ENCODE results near the gene THRB.

The THRB gene

GRCh38 chr3:24521420-24522145, 26.9 kb upstream of the THRB start:
- Mint-ChIP-seq H3K9me3 (ENCODE audit: low read depth) (no peaks in the 10 kb centered on the region), H3K4me1 (ENCODE audit: low read depth) (peaks cover 5% of the 10 kb centered on the region), H3K36me3 (no peaks in the 10 kb centered on the region), H3K27ac (no peak overlapping the region), H3K4me3 (no peak overlapping the region), H3K27me3 (peaks cover 35% of the 10 kb centered on the region)

- H3K4me1 Mint-ChIP-seq (ENCODE audit: low read depth) = peaks cover 5% of the 10 kb centered on the region
- H3K36me3 Mint-ChIP-seq = no peaks in the 10 kb centered on the region
- H3K27me3 Mint-ChIP-seq = peaks cover 35% of the 10 kb centered on the region
- no peaks in the 10 kb centered on the region for H3K9me3 Mint-ChIP-seq (ENCODE audit: low read depth)
- no peak overlapping the region for H3K4me3 Mint-ChIP-seq
- no peak overlapping the region for H3K27ac Mint-ChIP-seq
Observed at GRCh38 chr3:24520976-24521419, 26.3 kb upstream of the THRB start.

- H3K27ac Mint-ChIP-seq = no peak overlapping the region
- H3K9me3 Mint-ChIP-seq (ENCODE audit: low read depth) = no peaks in the 10 kb centered on the region
- H3K4me3 Mint-ChIP-seq = no peak overlapping the region
- no peaks in the 10 kb centered on the region for H3K36me3 Mint-ChIP-seq
- H3K4me1 Mint-ChIP-seq (ENCODE audit: low read depth) = peaks cover 5% of the 10 kb centered on the region
- H3K27me3 Mint-ChIP-seq = peaks cover 35% of the 10 kb centered on the region
Observed at GRCh38 chr3:24520101-24520495, 25.4 kb upstream of the THRB start.

GRCh38 chr3:24519368-24520100, 24.9 kb upstream of the THRB start:
- Mint-ChIP-seq H3K9me3 (ENCODE audit: low read depth) (no peaks in the 10 kb centered on the region), H3K36me3 (no peaks in the 10 kb centered on the region), H3K27ac (no peak overlapping the region), H3K4me1 (ENCODE audit: low read depth) (peaks cover 5% of the 10 kb centered on the region), H3K27me3 (peaks cover 34% of the 10 kb centered on the region), H3K4me3 (no peak overlapping the region)

GRCh38 chr3:24518990-24519367, 24.3 kb upstream of the THRB start:
- Mint-ChIP-seq H3K4me3 (no peak overlapping the region), H3K27ac (no peak overlapping the region), H3K9me3 (ENCODE audit: low read depth) (no peaks in the 10 kb centered on the region), H3K4me1 (ENCODE audit: low read depth) (peaks cover 5% of the 10 kb centered on the region), H3K27me3 (peaks cover 34% of the 10 kb centered on the region), H3K36me3 (no peaks in the 10 kb centered on the region)

GRCh38 chr3:24514119-24514518, 19.5 kb upstream of the THRB start:
- no peak overlapping the region for H3K27ac Mint-ChIP-seq
- no peaks in the 10 kb centered on the region for H3K36me3 Mint-ChIP-seq
- no peaks in the 10 kb centered on the region for H3K4me1 Mint-ChIP-seq (ENCODE audit: low read depth)
- H3K9me3 Mint-ChIP-seq (ENCODE audit: low read depth) = no peaks in the 10 kb centered on the region
- peaks cover 9% of the 10 kb centered on the region for H3K27me3 Mint-ChIP-seq
- no peak overlapping the region for H3K4me3 Mint-ChIP-seq

- no peaks in the 10 kb centered on the region for H3K36me3 Mint-ChIP-seq
- H3K4me1 Mint-ChIP-seq (ENCODE audit: low read depth) = no peaks in the 10 kb centered on the region
- H3K27me3 Mint-ChIP-seq = peaks cover 5% of the 10 kb centered on the region
- H3K27ac Mint-ChIP-seq = no peak overlapping the region
- H3K9me3 Mint-ChIP-seq (ENCODE audit: low read depth) = no peaks in the 10 kb centered on the region
- no peak overlapping the region for H3K4me3 Mint-ChIP-seq
Observed at GRCh38 chr3:24513463-24513862, 18.8 kb upstream of the THRB start.

GRCh38 chr3:24512564-24513197, 18.0 kb upstream of the THRB start:
- no peak overlapping the region for H3K4me3 Mint-ChIP-seq

GRCh38 chr3:24510030-24510648, 15.5 kb upstream of the THRB start:
- no peaks in the 10 kb centered on the region for H3K36me3 Mint-ChIP-seq
- H3K27ac Mint-ChIP-seq = no peak overlapping the region
- H3K9me3 Mint-ChIP-seq (ENCODE audit: low read depth) = no peaks in the 10 kb centered on the region
- H3K4me1 Mint-ChIP-seq (ENCODE audit: low read depth) = no peaks in the 10 kb centered on the region
- H3K4me3 Mint-ChIP-seq = no peak overlapping the region
- H3K27me3 Mint-ChIP-seq = peaks cover 3% of the 10 kb centered on the region

More at GRCh38 chr3:24512564-24513197, 18.0 kb upstream of the THRB start:
- H3K27me3 Mint-ChIP-seq = peaks cover 3% of the 10 kb centered on the region
- H3K36me3 Mint-ChIP-seq = no peaks in the 10 kb centered on the region
- no peak overlapping the region for H3K27ac Mint-ChIP-seq
- H3K9me3 Mint-ChIP-seq (ENCODE audit: low read depth) = no peaks in the 10 kb centered on the region
- no peaks in the 10 kb centered on the region for H3K4me1 Mint-ChIP-seq (ENCODE audit: low read depth)

- no peaks in the 10 kb centered on the region for H3K4me1 Mint-ChIP-seq (ENCODE audit: low read depth)
- H3K9me3 Mint-ChIP-seq (ENCODE audit: low read depth) = no peaks in the 10 kb centered on the region
- H3K36me3 Mint-ChIP-seq = no peaks in the 10 kb centered on the region
- peaks cover 3% of the 10 kb centered on the region for H3K27me3 Mint-ChIP-seq
- no peak overlapping the region for H3K27ac Mint-ChIP-seq
- H3K4me3 Mint-ChIP-seq = no peak overlapping the region
Observed at GRCh38 chr3:24508423-24508839, 13.8 kb upstream of the THRB start.

GRCh38 chr3:24507776-24508422, 13.2 kb upstream of the THRB start:
- H3K4me1 Mint-ChIP-seq (ENCODE audit: low read depth) = no peaks in the 10 kb centered on the region
- H3K4me3 Mint-ChIP-seq = no peak overlapping the region
- peaks cover 3% of the 10 kb centered on the region for H3K27me3 Mint-ChIP-seq
- H3K36me3 Mint-ChIP-seq = no peaks in the 10 kb centered on the region
- no peaks in the 10 kb centered on the region for H3K9me3 Mint-ChIP-seq (ENCODE audit: low read depth)
- no peak overlapping the region for H3K27ac Mint-ChIP-seq

- no peaks in the 10 kb centered on the region for H3K4me1 Mint-ChIP-seq (ENCODE audit: low read depth)
- H3K27ac Mint-ChIP-seq = no peak overlapping the region
Observed at GRCh38 chr3:24506966-24507775, 12.5 kb upstream of the THRB start.

GRCh38 chr3:24505691-24506550, 11.3 kb upstream of the THRB start:
- H3K9me3 Mint-ChIP-seq (ENCODE audit: low read depth) = no peaks in the 10 kb centered on the region
- H3K27ac Mint-ChIP-seq = no peak overlapping the region
- no peaks in the 10 kb centered on the region for H3K36me3 Mint-ChIP-seq
- no peak overlapping the region for H3K4me3 Mint-ChIP-seq
- peaks cover 10% of the 10 kb centered on the region for H3K27me3 Mint-ChIP-seq
- H3K4me1 Mint-ChIP-seq (ENCODE audit: low read depth) = no peaks in the 10 kb centered on the region

More at GRCh38 chr3:24506966-24507775, 12.5 kb upstream of the THRB start:
- Mint-ChIP-seq H3K36me3 (no peaks in the 10 kb centered on the region), H3K4me3 (no peak overlapping the region), H3K27me3 (peaks cover 3% of the 10 kb centered on the region), H3K9me3 (ENCODE audit: low read depth) (no peaks in the 10 kb centered on the region)

All from activated naive CD8-positive, alpha-beta T cell (primary cell).